HEK293 (cell line): ENCODE results near the gene GNG7.

ENCODE experiments used
- BCL11A ChIP-seq: fragments of 450-650 bp; formaldehyde crosslinking; IDR thresholded peaks from 2 replicates; pipeline ENCODE4 v1.5.1; 2016; ENCODE audit warnings: low read depth, missing biosample characterization, missing genetic modification characterization
- EGR2 ChIP-seq: fragments of 450-650 bp; formaldehyde crosslinking; IDR thresholded peaks from 2 replicates; pipeline ENCODE4 v1.5.1; 2016; ENCODE audit warnings: low read depth, missing biosample characterization, missing genetic modification characterization
- FEZF1 ChIP-seq: fragments of 450-650 bp; formaldehyde crosslinking; IDR thresholded peaks from 2 replicates; pipeline ENCODE4 v1.5.1; 2016; ENCODE audit warnings: missing biosample characterization, missing genetic modification characterization
- IKZF3 ChIP-seq: fragments of 450-650 bp; IDR thresholded peaks from 2 replicates; pipeline ENCODE4 v1.5.0; 2018; ENCODE audit warnings: missing biosample characterization, mild to moderate bottlenecking, missing genetic modification characterization, moderate library complexity
- INSM2 ChIP-seq: fragments of 450-650 bp; formaldehyde crosslinking; IDR thresholded peaks from 2 replicates; pipeline ENCODE4 v1.5.1; 2016; ENCODE audit warnings: missing biosample characterization, missing genetic modification characterization
- KLF8 ChIP-seq: fragments of 450-650 bp; formaldehyde crosslinking; IDR thresholded peaks from 2 replicates; pipeline ENCODE4 v1.5.1; 2016; ENCODE audit warnings: missing biosample characterization, missing genetic modification characterization
- PRDM1 ChIP-seq: fragments of 450-650 bp; formaldehyde crosslinking; IDR thresholded peaks from 2 replicates; pipeline ENCODE4; 2016; ENCODE audit warnings: missing biosample characterization, missing genetic modification characterization
- ZBTB20 ChIP-seq: fragments of 450-650 bp; formaldehyde crosslinking; IDR thresholded peaks from 2 replicates; pipeline ENCODE4 v1.5.1; 2016; ENCODE audit warnings: missing biosample characterization, missing genetic modification characterization
- ZFP69B ChIP-seq: fragments of 450-650 bp; formaldehyde crosslinking; IDR thresholded peaks from 2 replicates; pipeline ENCODE4 v1.5.1; 2016; ENCODE audit warnings: missing biosample characterization, missing genetic modification characterization
- ZNF112 ChIP-seq: fragments of 450-650 bp; formaldehyde crosslinking; IDR thresholded peaks from 2 replicates; pipeline ENCODE4 v1.5.0; 2017; ENCODE audit warnings: missing biosample characterization, missing genetic modification characterization
- ZNF114 ChIP-seq: fragments of 450-650 bp; formaldehyde crosslinking; IDR thresholded peaks from 2 replicates; pipeline ENCODE4 v1.5.0; 2017; ENCODE audit warnings: missing biosample characterization, missing genetic modification characterization
- ZNF132 ChIP-seq: fragments of 450-650 bp; formaldehyde crosslinking; IDR thresholded peaks from 2 replicates; pipeline ENCODE4 v1.5.1; 2017; ENCODE audit warnings: missing biosample characterization, missing genetic modification characterization, borderline replicate concordance
- ZNF184 ChIP-seq: fragments of 450-650 bp; IDR thresholded peaks from 2 replicates; pipeline ENCODE4 v1.5.1; 2018; ENCODE audit warnings: missing biosample characterization, mild to moderate bottlenecking, missing genetic modification characterization
- ZNF280D ChIP-seq: fragments of 450-650 bp; formaldehyde crosslinking; IDR thresholded peaks from 2 replicates; pipeline ENCODE4 v1.5.1; 2016; ENCODE audit warnings: missing biosample characterization, missing genetic modification characterization
- ZNF311 ChIP-seq: fragments of 450-650 bp; formaldehyde crosslinking; IDR thresholded peaks from 2 replicates; pipeline ENCODE4 v1.5.1; 2017; ENCODE audit warnings: missing biosample characterization, missing genetic modification characterization, borderline replicate concordance
- ZNF335 ChIP-seq: fragments of 450-650 bp; formaldehyde crosslinking; conservative IDR thresholded peaks from 2 replicates; pipeline ENCODE4 v1.5.1; 2016; ENCODE audit warnings: missing biosample characterization, missing genetic modification characterization
- ZNF37A ChIP-seq: fragments of 450-650 bp; IDR thresholded peaks from 2 replicates; pipeline ENCODE4 v1.5.1; 2018; ENCODE audit warnings: missing biosample characterization, missing genetic modification characterization
- ZNF580 ChIP-seq: fragments of 450-650 bp; formaldehyde crosslinking; IDR thresholded peaks from 2 replicates; pipeline ENCODE4 v1.5.1; 2016; ENCODE audit warnings: missing biosample characterization, missing genetic modification characterization
- ZNF624 ChIP-seq: fragments of 450-650 bp; formaldehyde crosslinking; IDR thresholded peaks from 2 replicates; pipeline ENCODE4 v1.5.1; 2017; ENCODE audit warnings: missing biosample characterization, missing genetic modification characterization
- ZNF747 ChIP-seq: fragments of 450-650 bp; formaldehyde crosslinking; IDR thresholded peaks from 2 replicates; pipeline ENCODE4 v1.5.1; 2016; ENCODE audit warnings: missing biosample characterization, missing genetic modification characterization
- ZNF830 ChIP-seq: fragments of 450-650 bp; IDR thresholded peaks from 2 replicates; pipeline ENCODE4 v1.5.0; 2018; ENCODE audit warnings: missing biosample characterization, missing genetic modification characterization, low read depth, mild to moderate bottlenecking, moderate library complexity
- ZNF843 ChIP-seq: fragments of 450-650 bp; formaldehyde crosslinking; IDR thresholded peaks from 2 replicates; pipeline ENCODE4 v1.5.1; 2016; ENCODE audit warnings: missing biosample characterization, missing genetic modification characterization
- ZSCAN23 ChIP-seq: fragments of 450-650 bp; formaldehyde crosslinking; IDR thresholded peaks from 2 replicates; pipeline ENCODE4 v1.5.1; 2016; ENCODE audit warnings: missing biosample characterization, missing genetic modification characterization
- ZSCAN30 ChIP-seq: fragments of 450-650 bp; IDR thresholded peaks from 2 replicates; pipeline ENCODE4 v1.5.1; 2018; ENCODE audit warnings: missing biosample characterization, mild to moderate bottlenecking, missing genetic modification characterization, moderate library complexity
- ZSCAN4 ChIP-seq: fragments of 450-650 bp; formaldehyde crosslinking; IDR thresholded peaks from 2 replicates; pipeline ENCODE4 v1.5.1; 2017; ENCODE audit warnings: missing biosample characterization, missing genetic modification characterization
- TF ChIP-seq, protein P1 (sequence below): sonication (generic); formaldehyde crosslinking; IDR thresholded peaks from 2 replicates; pipeline ENCODE4 v1.8.1; 2022; ENCODE audit warnings: mild to moderate bottlenecking, moderate library complexity, missing genetic modification reagents
- TF ChIP-seq, protein P2 (sequence below): IDR thresholded peaks from 2 replicates; pipeline ENCODE4 v1.6.1; 2011; ENCODE audit warnings: mild to moderate bottlenecking, low read depth, low read length, borderline replicate concordance
- TF ChIP-seq, protein P3 (sequence below): fragments of 450-650 bp; formaldehyde crosslinking; IDR thresholded peaks from 2 replicates; pipeline ENCODE4 v1.5.1; 2016; ENCODE audit warnings: missing biosample characterization, missing genetic modification characterization

GNG7 gene

GRCh38 chr19:2475018-2475701 lies 227.3 kb downstream of the GNG7 start (continued):
- TF ChIP-seq ZNF580 (tag by site-specific recombination) (peak; percentile 92), ZNF280D (tag by site-specific recombination) (peak; percentile 94), ZSCAN4 (tag by site-specific recombination) (no peak; the same call in 1 of the 2 replicates), ZNF132 (tag by site-specific recombination) (no peak), ZNF311 (tag by site-specific recombination) (no peak), BCL11A (tag by site-specific recombination) (peak; percentile 52; the same call in 1 of the 2 replicates), PRDM1 (peak; percentile 19; the same call in 1 of the 2 replicates), ZNF830 (tag by site-specific recombination) (no peak), INSM2 (tag by site-specific recombination) (peak; percentile 68; the same call in 1 of the 2 replicates), ZSCAN30 (tag by site-specific recombination) (peak; percentile 94), EGR2 (tag by site-specific recombination) (peak; percentile 83), ZNF624 (no peak), ZNF112 (tag by site-specific recombination) (no peak), ZNF184 (tag by site-specific recombination) (0 out of 2 replicates have a peak, but pooled peaks have one; percentile 63), KLF8 (tag by site-specific recombination) (peak; percentile 70), IKZF3 (tag by site-specific recombination) (peak; percentile 69), ZNF747 (tag by site-specific recombination) (no peak), ZNF37A (tag by site-specific recombination) (no peak), FEZF1 (tag by site-specific recombination) (no peak), ZNF335 (tag by site-specific recombination) (peak; percentile 97), ZNF114 (no peak), ZBTB20 (peak; percentile 63), ZFP69B (tag by site-specific recombination) (0 out of 2 replicates have a peak, but pooled peaks have one; percentile 20), ZSCAN23 (tag by site-specific recombination) (peak; percentile 93), ZNF843 (no peak)
- TF ChIP-seq, protein P1, sequence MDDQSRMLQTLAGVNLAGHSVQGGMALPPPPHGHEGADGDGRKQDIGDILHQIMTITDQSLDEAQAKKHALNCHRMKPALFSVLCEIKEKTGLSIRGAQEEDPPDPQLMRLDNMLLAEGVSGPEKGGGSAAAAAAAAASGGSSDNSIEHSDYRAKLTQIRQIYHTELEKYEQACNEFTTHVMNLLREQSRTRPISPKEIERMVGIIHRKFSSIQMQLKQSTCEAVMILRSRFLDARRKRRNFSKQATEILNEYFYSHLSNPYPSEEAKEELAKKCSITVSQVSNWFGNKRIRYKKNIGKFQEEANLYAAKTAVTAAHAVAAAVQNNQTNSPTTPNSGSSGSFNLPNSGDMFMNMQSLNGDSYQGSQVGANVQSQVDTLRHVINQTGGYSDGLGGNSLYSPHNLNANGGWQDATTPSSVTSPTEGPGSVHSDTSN: no peak
- TF ChIP-seq, protein P2, sequence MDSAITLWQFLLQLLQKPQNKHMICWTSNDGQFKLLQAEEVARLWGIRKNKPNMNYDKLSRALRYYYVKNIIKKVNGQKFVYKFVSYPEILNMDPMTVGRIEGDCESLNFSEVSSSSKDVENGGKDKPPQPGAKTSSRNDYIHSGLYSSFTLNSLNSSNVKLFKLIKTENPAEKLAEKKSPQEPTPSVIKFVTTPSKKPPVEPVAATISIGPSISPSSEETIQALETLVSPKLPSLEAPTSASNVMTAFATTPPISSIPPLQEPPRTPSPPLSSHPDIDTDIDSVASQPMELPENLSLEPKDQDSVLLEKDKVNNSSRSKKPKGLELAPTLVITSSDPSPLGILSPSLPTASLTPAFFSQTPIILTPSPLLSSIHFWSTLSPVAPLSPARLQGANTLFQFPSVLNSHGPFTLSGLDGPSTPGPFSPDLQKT: no peak
- TF ChIP-seq, protein P3, sequence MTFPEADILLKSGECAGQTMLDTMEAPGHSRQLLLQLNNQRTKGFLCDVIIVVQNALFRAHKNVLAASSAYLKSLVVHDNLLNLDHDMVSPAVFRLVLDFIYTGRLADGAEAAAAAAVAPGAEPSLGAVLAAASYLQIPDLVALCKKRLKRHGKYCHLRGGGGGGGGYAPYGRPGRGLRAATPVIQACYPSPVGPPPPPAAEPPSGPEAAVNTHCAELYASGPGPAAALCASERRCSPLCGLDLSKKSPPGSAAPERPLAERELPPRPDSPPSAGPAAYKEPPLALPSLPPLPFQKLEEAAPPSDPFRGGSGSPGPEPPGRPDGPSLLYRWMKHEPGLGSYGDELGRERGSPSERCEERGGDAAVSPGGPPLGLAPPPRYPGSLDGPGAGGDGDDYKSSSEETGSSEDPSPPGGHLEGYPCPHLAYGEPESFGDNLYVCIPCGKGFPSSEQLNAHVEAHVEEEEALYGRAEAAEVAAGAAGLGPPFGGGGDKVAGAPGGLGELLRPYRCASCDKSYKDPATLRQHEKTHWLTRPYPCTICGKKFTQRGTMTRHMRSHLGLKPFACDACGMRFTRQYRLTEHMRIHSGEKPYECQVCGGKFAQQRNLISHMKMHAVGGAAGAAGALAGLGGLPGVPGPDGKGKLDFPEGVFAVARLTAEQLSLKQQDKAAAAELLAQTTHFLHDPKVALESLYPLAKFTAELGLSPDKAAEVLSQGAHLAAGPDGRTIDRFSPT (tag by site-specific recombination): 0 out of 2 replicates have a peak, but pooled peaks have one; percentile 71
